Measurements from ENCODE around the gene OPTC. TPM values are rescaled to one million over a fixed set of nuclear protein-coding genes. Genes with fewer than 3 reads are reported as not detected.

Gene OPTC
- total and polyA plus RNA-seq, 12 donors, result 0.07 TPM; not detected in 11

- no peaks in the 10 kb centered on the region for H3K4me1 ChIP-seq (replicated peaks in 1 of 2)
- no peaks in the 10 kb centered on the region for H3K9me3 ChIP-seq (replicated peaks in 1 of 3)
- H3K27ac ChIP-seq, result no peak overlapping the region
- TF ChIP-seq POLR2A (IDR thresholded peaks at IDR 0.05), result no peak
- no peak for TF ChIP-seq CTCF (IDR thresholded peaks at IDR 0.05)
- no peaks in the 10 kb centered on the region for H3K27me3 ChIP-seq
- no peaks in the 10 kb centered on the region for H3K36me3 ChIP-seq (replicated peaks in 1 of 2)
- intact Hi-C loops (cut with DNase I), result no loop called here
- no peak overlapping the region for H3K4me3 ChIP-seq
- WGBS, 4 donors, result 75 to 89% (median 87%) methylated on average over 7 of the region's 7 CpGs
- DNase-seq, result no peak
Measured at GRCh38 chr1:203495845-203496244, 1.9 kb downstream of the OPTC start.

GRCh38 chr1:203497269-203497777 is 3.4 kb downstream of the OPTC start:
- Histone ChIP-seq H3K27me3 (no peaks in the 10 kb centered on the region), H3K4me1 (replicated peaks in 1 of 2) (no peaks in the 10 kb centered on the region), H3K27ac (no peak overlapping the region), H3K4me3 (no peak overlapping the region), H3K36me3 (replicated peaks in 1 of 2) (no peaks in the 10 kb centered on the region), H3K9me3 (replicated peaks in 1 of 3) (no peaks in the 10 kb centered on the region)
- TF ChIP-seq POLR2A (IDR thresholded peaks at IDR 0.05) (no peak), CTCF (IDR thresholded peaks at IDR 0.05) (no peak)
- intact Hi-C loops (cut with DNase I), result no loop called here
- no peak for DNase-seq
- WGBS, 4 donors, result 88 to 93% (median 91%) methylated on average over 5 of the region's 5 CpGs

GRCh38 chr1:203499643-203500278 is 5.8 kb downstream of the OPTC start:
- Histone ChIP-seq H3K4me3 (no peak overlapping the region), H3K27ac (no peak overlapping the region), H3K9me3 (replicated peaks in 1 of 3) (no peaks in the 10 kb centered on the region), H3K27me3 (no peaks in the 10 kb centered on the region), H3K36me3 (replicated peaks in 1 of 2) (no peaks in the 10 kb centered on the region), H3K4me1 (replicated peaks in 1 of 2) (no peaks in the 10 kb centered on the region)
- no peak for TF ChIP-seq POLR2A (IDR thresholded peaks at IDR 0.05)
- TF ChIP-seq CTCF (IDR thresholded peaks at IDR 0.05), result no peak
- intact Hi-C loops (cut with DNase I), result loop anchor here (10.0 kb wide), 1 partner anchor 125 kb away; the partner anchor contains the start of gene ATP2B4 (in 2 of the 2)
- DNase-seq, result no peak
- WGBS, 4 donors, result 78 to 81% (median 79%) methylated on average over 7 of the region's 7 CpGs

- no peaks in the 10 kb centered on the region for H3K27me3 ChIP-seq
- TF ChIP-seq POLR2A (IDR thresholded peaks at IDR 0.05) (no peak), CTCF (IDR thresholded peaks at IDR 0.05) (no peak)
- no peak overlapping the region for H3K27ac ChIP-seq
- 86 to 100% (median 98%) methylated on average over 1 of the region's 1 CpG for WGBS, 4 donors
- no peak for DNase-seq
- H3K4me3 ChIP-seq, result no peak overlapping the region
- intact Hi-C loops (cut with DNase I), result loop anchor here (10.0 kb wide), 1 partner anchor 125 kb away; the partner anchor contains the start of gene ATP2B4 (in 2 of the 2)
- no peaks in the 10 kb centered on the region for H3K9me3 ChIP-seq (replicated peaks in 1 of 3)
- H3K36me3 ChIP-seq (replicated peaks in 1 of 2), result no peaks in the 10 kb centered on the region
- no peaks in the 10 kb centered on the region for H3K4me1 ChIP-seq (replicated peaks in 1 of 2)
Measured at GRCh38 chr1:203500279-203500678, 6.3 kb downstream of the OPTC start.
